ENCODE measurements around the gene OR51B2.
"Not testable (repeated sequence)": the region's sequence is repeated elsewhere in the genome, so short reads cannot be mapped to it uniquely, and the experiment has no call there.

The OR51B2 gene, protein sequence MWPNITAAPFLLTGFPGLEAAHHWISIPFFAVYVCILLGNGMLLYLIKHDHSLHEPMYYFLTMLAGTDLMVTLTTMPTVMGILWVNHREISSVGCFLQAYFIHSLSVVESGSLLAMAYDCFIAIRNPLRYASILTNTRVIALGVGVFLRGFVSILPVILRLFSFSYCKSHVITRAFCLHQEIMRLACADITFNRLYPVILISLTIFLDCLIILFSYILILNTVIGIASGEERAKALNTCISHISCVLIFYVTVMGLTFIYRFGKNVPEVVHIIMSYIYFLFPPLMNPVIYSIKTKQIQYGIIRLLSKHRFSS

DNA sequence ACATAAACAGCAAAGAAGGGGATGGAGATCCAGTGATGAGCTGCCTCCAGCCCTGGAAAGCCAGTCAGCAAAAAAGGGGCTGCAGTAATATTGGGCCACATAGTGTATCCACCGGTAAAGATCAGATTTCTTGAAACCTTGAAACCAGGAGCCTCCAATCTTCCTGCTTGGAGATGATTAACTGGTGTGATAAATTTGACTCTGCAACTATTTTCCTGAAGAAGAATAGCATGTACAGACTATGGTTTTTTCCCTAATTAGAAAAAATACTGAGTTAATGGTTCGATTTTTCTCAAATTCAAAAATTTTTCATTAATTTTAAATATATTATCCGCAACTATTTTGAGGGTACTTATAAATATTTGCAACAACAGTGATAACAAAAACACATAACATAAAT, at the start of gene OR51B2:
Gene OR51B2 (minus strand): TSS at position 101 of the 400 bp plus-strand sequence. CDS start 0 bp downstream, at position 101.
- DNase-seq, result no peak

DNA sequence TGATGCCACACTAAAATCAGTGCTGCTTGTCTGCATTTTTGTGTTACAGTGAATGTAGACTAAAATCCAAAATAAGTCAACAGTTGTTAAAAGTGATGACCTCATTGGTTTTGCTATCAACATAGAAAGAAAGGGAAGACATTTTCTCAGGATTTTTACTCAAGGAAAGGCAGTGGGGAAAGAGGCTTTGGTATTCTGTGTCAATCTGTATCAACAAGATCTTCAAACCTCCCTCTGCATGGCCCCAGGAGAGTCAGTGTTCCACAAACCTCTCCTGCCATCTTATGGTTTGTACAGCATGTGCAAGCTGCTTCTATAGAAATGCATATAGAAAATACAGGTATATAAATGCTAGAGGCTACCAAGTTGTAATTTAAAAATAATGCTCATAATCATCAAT, 45.7 kb upstream of the OR51B2 start:
- peak; percentile 15 for DNase-seq

DNA sequence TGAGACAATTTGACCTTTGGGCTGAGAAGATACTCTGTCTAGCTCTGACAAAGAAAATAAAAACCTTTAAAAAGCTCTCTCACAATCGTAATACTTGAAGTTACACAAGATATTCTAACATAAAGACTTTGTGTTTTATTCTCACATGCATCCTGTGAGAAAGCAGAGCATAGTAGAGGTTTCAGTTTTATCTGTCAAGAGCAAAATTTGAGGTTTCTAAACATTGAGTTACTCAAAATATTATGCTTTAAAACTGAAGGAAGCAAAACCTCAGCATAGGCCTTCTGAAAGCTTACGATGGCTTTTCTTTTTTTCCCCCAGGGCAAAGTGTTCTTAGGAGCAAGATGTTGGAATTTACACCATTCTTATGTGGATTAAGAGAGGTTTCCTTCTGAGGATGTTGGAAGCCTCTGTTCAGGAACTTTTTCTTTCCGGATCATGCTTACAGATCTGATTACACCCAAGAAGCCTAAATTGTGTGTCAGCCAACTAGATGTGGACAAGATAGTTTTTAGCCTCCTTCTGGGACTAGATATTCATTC, 44.5 kb upstream of the OR51B2 start:
- no peak for DNase-seq

DNA sequence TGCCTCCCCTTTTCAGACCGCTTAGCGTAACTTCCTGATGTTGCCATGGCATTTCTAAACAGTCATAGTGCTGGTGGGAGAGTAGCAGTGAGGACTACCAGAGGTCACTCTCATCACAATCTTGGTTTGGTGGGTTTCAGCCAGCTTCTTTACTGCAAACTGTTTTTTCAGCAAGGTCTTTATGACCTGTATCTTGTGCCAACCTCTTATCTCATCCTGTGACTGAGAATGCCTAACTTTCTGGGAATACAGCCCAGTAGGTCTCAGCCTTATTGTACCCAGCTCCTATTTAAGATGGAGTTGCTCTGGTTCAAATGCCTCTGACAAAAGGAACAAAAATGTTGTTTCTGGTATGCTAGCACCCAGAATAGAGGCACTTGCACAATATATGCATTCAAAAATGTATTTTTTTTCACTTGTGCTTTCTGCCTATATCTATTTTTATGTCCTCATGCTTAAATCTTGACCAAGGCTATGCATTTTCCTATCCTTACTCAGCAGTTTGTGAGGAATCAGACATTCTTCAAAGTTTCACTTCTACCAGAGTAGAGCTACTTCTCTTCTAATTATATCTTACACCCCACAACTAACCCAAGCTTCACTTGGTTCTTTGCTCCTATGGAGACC, 43.5 kb upstream of the OR51B2 start:
- no peak for DNase-seq

DNA sequence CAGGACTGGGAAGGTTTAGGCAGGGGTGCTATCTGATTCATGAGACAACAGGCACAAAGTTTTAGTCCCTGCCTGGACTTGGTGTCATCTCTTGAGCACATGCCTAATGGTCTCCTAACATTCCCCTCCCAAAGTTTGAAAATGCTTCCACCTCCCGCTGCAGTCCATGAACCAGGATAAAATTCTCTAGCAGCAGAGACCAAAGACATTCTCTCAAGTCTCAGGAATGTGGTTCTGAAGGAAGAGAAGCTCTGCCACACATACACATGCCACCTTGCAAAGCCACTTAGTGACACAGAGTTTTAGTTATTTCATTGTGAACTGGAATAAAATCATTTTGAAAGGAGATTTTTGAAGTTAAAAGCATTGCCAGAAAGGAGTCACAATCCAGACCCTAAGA, 42.8 kb upstream of the OR51B2 start:
- no peak for DNase-seq

DNA sequence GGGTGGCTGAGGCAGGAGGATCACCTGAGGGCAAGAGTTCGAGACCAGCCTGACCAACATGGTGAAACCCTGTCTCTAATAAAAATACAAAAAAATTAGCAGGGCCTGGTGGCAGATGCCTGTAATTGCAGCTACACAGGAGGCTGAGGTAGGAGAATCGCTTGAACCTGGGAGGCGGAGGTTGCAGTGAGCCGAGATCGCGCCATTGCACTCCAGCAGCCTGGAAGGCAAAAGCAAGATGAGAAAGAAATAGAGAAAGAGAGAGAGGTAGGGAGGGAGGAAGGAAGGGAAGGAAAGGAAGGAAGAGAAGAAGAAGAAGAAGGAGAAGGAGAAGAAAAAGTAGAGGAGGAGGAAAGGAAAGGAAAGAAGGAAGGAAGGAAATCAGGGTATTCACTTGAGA, 42.3 kb upstream of the OR51B2 start:
- not testable (repeated sequence) for DNase-seq

DNA sequence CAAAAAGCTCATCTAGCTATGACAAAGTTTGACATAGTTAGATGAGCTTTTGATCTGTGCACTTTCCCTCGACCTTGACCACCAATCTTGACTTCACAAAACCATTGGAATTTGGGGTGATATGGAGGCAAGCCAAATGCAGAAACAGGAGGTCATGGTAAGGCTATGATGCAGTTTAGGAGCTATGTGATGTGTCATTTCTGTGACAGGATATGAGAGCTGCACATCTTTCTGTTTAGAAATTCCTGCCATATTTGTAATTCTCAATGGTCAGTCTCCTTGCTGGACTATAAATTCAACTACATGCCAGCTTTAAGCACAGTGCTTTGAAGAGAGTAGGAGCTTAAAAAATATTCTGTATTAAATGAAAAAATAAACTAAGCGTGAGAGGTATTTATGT, 40.1 kb upstream of the OR51B2 start:
- no peak for DNase-seq

DNA sequence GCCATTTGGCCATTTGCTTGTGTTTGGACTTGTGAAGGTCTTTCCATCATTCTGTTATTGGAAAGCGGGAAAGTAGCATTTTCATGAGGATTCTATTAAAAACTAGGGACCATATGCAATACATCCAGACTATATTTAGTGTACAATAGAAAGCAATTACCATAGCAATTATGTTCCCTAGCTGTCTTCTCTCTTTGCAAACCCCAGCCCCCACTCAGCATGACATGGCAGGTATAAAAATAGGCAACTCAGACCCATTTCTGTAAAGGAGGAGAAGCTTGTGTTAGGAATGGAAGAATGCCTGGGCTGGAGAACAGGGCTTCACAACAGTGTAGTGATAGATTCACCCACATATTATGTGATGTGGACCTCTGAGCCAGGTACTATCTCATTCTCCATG, 39.6 kb upstream of the OR51B2 start:
- DNase-seq, result no peak

DNA sequence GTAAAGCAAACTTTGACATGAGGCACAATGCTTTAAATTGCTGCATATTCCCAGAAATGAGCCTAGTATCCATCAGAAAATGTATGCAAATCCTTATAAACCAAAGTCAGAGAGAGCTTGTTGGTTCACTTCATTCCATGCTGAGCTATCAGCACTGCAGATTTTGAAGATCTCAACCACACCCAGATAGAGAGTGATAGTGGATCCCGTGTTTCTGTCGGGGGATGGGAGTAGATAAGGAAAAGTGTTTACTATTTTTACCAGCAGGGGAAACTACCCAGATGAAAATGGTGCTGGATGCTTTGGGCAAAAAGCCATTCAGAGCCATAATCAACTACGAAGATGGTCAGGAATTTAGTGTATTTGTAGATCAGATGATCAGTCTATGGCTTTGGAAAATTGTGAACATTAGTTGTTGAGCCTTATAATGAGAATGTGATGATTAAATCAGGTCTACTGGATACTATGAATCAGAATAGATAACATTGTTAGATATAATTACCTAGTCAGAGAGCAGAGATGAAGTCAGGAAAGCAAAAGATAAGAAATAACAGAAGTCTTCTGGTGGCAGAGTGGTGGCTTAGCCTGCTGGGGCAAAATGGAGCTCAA, 38.0 kb upstream of the OR51B2 start:
- DNase-seq, result no peak

DNA sequence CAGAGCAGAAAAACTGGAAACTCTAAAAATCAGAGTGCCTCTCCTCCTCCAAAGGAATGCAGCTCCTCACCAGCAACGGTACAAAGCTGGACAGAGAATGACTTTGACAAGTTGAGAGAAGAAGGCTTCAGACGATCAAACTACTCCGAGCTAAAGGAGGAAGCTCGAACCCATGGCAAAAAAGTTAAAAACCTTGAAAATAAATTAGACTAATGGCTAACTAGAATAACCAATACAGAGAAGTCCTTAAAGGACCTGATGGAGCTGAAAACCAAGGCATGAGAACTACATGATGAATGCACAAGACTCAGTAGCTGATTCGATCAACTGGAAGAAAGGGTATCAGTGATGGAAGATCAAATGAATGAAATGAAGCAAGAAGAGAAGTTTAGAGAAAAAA, 31.9 kb upstream of the OR51B2 start:
- not testable (repeated sequence) for DNase-seq

DNA sequence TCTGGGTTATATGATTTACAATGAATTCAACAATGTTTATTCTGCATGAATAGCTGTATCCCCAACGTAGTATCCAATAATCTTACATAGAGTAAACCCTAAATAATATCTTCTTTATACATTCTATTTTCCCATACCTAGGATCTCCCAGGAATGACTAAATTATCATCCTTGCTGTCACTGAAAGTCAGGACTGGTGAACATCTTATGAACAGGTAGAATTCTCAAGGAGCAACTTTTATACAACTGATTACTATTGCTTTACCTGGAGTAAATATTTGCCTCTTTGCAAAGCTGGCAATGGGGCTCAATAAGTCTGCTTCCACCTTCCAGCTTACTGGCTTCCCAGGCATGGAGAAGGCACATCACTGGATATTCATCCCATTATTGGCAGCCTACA, 27.1 kb upstream of the OR51B2 start, which contains the start of gene OR51B6:
Gene OR51B6 (plus strand): TSS at position 301 of the 400 bp plus-strand sequence. CDS start 0 bp downstream, at position 301.
- DNase-seq, result no peak

DNA sequence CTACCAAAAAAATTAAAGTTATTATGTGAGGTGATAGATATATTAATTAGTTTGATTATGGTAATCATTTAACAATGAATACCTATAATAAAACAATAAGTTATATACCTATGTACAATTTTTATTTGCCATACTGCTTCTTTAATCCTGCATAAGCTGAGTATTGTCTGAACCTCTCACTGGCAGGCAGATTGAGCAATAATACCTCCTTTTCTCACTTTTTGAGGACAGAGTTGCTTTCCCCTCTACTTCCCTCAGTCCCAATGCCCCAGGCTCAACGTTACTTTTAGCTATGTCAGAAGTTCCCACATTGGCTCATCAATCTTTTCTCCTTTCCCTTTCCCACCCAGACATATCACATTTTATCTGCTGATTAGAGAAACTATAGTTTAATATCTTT, 25.5 kb upstream of the OR51B2 start:
- DNase-seq, result no peak

DNA sequence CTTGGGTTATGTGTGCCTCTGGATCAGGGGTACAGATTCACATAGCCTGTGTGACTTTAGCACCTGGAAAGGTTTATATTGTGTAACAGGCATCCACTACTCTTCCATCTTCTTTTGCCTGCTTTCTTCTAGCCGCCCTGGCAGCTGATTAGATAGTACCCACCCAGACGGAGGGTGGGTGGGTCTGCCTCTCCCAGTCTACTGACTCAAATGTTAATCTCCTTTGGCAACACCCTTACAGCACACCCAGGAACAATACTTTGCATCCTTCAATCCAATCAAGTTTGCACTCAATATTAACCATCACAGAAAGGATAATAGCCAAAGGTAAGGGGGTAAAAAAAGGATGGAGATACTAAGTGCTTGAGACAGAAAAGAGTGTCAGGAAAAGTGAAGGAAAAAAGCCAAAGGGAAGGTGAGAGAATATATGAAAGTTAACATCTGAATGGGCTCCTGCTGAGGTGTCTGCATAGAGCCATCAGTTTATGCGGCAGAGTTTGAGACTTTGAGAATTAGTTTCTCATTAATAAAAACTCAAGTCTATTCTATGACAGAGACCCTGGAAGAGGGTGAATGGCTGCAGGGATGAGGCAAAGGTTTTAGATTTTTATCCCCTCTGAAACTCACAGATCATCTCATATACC, 24.6 kb upstream of the OR51B2 start:
- DNase-seq, result no peak

DNA sequence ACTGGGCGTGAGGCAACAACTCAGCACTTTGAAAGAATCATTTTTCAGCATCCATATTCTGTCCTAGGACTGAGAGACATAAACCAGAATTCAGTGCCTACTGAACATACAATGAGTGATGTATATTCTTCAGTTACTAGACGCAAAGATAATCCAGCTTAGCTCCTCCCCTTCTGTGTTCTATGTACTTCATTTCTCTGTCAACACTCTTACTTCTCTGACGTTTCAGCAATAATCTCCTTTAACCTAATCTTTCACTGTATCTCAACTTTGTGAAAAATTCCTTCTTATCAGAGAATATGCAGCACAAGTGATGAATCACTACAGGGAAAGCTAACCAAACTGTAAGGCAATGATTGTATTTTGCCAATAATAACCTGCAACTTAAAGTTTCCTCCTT, 21.7 kb upstream of the OR51B2 start:
- DNase-seq, result no peak

DNA sequence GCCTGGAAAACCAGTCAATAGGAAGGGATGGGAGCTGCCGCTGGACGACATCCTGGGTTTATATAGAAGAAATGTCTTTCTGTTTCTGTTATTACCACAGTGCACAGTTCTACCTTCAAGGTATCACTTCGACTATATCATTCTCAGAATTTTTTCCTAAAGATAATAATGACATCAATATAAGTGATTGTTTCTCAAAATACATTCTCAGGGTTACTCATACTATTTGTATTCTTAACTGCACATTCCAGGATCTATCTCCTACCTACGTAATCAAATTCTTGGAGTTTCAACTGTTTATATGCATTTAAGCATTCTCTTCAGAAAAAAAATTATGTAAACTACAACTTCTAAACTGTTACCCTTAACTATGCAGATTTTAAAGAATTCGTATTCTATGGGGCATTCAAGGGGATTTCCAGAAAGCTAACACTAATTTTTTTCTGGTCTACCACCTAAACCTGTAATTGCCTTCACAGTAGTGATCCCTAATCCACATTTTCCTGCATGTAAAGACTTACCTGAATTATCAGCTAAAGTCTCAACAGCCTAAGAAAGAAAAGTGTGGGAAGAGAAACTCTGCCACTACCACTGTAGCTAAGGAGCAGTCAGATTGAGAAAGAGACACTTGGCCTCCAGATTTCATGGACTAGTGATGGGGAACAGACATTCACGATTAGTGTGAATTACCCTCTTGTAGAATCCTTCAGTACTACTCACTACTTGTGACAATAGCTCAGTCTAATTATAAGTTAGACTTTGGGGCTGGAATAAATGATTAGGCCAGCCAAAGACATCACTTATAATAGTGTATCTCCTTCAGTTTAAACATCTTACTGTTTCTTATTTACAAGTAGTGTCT, 19.6 kb upstream of the OR51B2 start, which contains the start of gene OR51B5:
Gene OR51B5 (minus strand): TSS at position 51 of the 862 bp plus-strand sequence. CDS start 0 bp downstream, at position 51.
- DNase-seq, result no peak

DNA sequence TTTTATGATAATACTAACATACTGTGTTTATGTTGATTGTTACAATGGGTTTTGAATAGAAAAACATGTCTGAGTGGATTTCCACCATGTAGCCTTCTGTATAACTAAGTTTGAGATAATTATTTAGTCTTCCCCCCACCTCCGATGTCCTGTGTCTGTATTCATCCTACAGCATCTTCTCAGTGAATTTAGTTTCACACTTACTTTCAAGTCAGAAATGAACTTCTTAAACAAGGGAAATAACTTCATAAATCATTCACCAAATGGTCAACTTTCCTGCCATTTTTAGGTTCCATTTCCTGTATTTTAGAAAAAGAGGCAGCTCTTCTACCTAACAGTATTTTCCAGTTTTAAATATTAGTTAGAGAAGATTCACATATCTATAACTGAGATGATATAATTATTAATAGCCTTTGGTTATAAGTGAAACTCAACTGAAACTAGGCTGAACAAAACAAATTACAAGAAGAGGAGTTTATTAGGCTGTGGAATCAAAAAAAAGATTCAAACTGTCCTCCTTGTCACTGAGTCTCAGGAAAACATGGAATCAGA, 15.8 kb upstream of the OR51B2 start:
- no peak for DNase-seq

DNA sequence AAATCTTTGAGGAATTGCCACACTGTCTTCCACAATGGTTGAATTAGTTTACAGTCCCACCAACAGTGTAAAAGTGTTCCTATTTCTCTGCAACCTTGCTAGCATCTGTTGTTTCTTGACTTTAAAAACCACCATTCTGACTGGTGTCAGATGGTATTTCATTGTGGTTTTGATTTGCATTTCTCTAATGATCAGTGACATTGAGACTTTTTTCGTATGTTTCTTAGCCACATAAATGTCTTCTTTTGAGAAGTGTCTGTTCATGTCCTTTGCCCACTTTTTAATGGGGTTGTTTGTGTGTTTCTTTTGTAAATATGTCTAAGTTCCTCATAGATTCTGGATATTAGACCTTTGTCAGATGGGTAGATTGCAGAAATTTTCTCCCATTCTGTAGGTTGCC, 13.2 kb upstream of the OR51B2 start:
- not testable (repeated sequence) for DNase-seq

DNA sequence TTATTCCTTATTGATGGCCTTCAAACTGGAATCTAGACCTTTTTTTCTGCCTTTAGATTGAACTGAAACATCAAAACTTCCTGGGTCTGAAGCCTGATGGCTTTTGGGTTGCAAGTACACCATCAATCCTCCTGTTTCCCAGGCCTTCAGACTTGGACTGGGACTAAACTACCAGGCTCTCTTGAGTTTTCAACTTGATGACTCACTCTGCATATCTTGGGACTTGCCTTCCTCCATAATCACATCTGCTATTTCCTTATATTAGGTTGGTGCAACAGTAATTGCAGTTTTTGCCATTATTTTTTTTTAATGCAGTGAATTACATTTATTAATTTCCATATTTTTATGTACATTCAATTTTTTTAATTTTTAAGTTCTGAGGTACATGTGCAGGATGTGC, 12.2 kb upstream of the OR51B2 start:
- no peak for DNase-seq

DNA sequence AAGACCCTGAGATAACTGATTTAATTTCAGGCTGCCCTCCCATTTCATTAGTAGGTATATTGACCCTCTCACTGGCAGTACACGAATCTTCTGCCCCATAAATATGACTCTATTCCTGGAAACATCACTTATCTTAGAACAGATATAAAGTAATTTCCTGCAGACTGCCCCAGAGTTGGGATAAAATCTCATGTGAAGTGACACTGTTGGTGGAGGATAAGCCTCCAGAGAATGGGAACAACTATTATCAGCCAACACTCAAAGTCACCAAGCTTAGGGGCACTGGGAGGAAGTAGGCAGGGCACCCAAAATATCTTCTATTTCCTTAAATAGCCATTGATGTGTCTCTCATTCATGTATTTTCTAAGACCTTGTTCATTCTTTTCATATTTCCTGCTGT, 11.1 kb upstream of the OR51B2 start:
- no peak for DNase-seq

DNA sequence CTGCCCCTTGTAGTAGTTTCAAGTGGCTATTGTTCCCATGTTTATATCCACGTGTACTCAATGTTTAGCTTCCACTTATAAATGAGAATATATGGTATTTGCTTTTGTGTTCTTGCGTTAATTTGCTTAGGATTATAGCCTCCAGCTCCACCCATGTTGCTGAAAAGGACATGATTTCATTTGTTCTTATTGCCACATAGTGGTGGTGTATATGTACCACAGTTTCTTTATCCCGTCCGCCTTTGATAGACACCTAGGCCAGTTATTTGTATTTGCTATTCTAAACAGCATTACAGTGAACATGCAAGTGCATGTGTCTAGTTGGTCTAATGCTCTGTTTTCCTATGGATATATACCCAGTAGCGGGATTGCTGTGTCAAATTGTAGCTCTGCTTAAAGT, 6.8 kb downstream of the OR51B2 start:
- no peak for DNase-seq

DNA sequence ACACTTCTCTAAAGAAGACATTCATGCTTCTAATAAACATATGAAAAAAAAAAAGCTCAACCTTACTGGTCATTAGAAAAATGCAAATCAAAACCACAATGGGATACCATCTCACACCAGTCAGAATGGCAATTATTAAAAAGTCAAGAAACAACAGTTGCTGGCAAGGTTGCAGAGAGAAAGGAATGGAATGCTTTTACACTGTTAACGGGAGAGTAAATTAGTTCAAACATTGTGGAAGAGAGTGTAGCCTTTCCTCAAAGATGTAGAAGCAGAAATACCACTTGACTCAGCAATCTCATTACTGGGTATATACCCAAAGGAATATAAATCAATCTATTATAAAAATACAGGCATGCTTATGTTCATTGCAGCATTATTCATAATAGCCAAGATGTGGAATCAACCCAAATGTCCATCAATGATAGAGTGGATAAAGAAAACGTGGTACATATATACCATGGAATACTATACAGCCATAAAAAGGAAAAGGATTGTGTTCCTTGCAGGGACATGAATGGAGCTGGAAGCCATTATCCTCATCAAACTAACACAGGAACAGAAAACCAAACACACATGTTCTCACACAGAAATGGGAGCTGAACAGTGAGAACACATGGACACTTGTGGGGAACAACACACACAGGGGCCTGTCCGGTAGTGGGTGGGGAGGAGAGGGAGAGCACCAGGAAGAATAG, 10.6 kb downstream of the OR51B2 start:
- DNase-seq, result not testable (repeated sequence)
